GM23338 (cell line): Measurements from ENCODE around the gene CIROP. TPM values are rescaled to one million over a fixed set of nuclear protein-coding genes. Genes with fewer than 3 reads are reported as not detected.

Source experiments
- ATAC-seq: fragments of 200-7000 bp; cut with Tn5 transposase; 3 replicates; pipeline ENCODE4 v1.9.1; 2020
- DNase-seq: peaks from one replicate; pipeline ENCODE4 v3.0.0-alpha.2; 2015; ENCODE audit warnings: low spot score
- H2AFZ ChIP-seq: fragments of 200-600 bp; sonication (generic); 2 replicates; pipeline ENCODE4 v1.8.0; 2016; ENCODE audit warnings: antibody characterized with exemption, mild to moderate bottlenecking, moderate library complexity
- H3F3A ChIP-seq: fragments of 200-600 bp; sonication (generic); replicated peaks from 2 replicates; pipeline ENCODE4 v1.8.0; 2017; ENCODE audit warnings: antibody characterized with exemption, mixed run types, low read depth
- H3K27ac ChIP-seq: fragments of 200-600 bp; sonication (generic); 2 replicates; pipeline ENCODE4 v1.6.1; 2016; ENCODE audit warnings: low read depth
- H3K27me3 ChIP-seq: fragments of 200-600 bp; sonication (generic); 2 replicates; pipeline ENCODE4 v1.8.0; 2016; ENCODE audit warnings: mild to moderate bottlenecking, mixed run types, moderate library complexity; ENCODE audit not compliant: insufficient read depth
- H3K36me3 ChIP-seq: fragments of 200-600 bp; sonication (generic); 2 replicates; pipeline ENCODE4 v1.8.0; 2016; ENCODE audit warnings: mild to moderate bottlenecking; ENCODE audit not compliant: insufficient read depth
- H3K4me1 ChIP-seq: fragments of 200-600 bp; sonication (generic); 2 replicates; pipeline ENCODE4 v1.8.0; 2016; ENCODE audit warnings: mild to moderate bottlenecking, moderate library complexity; ENCODE audit not compliant: insufficient read depth
- H3K4me2 ChIP-seq: fragments of 200-600 bp; sonication (generic); 2 replicates; pipeline ENCODE4 v1.7.1; 2017; ENCODE audit warnings: mixed run types
- H3K4me3 ChIP-seq: fragments of 200-600 bp; sonication (generic); 2 replicates; pipeline ENCODE4 v1.6.1; 2016; ENCODE audit warnings: mixed run types
- H3K79me2 ChIP-seq: fragments of 200-600 bp; sonication (generic); replicated peaks from 2 replicates; pipeline ENCODE4 v1.8.0; 2017; ENCODE audit warnings: mild to moderate bottlenecking; ENCODE audit not compliant: insufficient read depth
- H3K9me2 ChIP-seq: fragments of 200-600 bp; sonication (generic); 2 replicates; pipeline ENCODE4 v1.8.0; 2017; ENCODE audit not compliant: insufficient read depth
- H4K20me1 ChIP-seq: fragments of 200-600 bp; sonication (generic); replicated peaks from 2 replicates; pipeline ENCODE4 v1.8.0; 2017; ENCODE audit warnings: mild to moderate bottlenecking; ENCODE audit not compliant: insufficient read depth
- H3K27ac Mint-ChIP-seq: 2 replicates; pipeline ENCODE4 v1.8.0; 2020; ENCODE audit warnings: inconsistent platforms, mild to moderate bottlenecking, moderate library complexity, mixed read lengths
- H3K27me3 Mint-ChIP-seq: 3 replicates; pipeline ENCODE4 v1.8.0; 2022; ENCODE audit warnings: low read depth, mild to moderate bottlenecking, moderate library complexity, mixed read lengths, inconsistent platforms; ENCODE audit not compliant: insufficient read depth, poor library complexity
- H3K36me3 Mint-ChIP-seq: 3 replicates; pipeline ENCODE4 v1.8.0; 2021; ENCODE audit warnings: low read depth, mild to moderate bottlenecking, inconsistent platforms, moderate library complexity, mixed read lengths
- H3K4me1 Mint-ChIP-seq: 3 replicates; pipeline ENCODE4 v1.8.0; 2020; ENCODE audit warnings: mild to moderate bottlenecking, inconsistent platforms, mixed read lengths
- H3K4me3 Mint-ChIP-seq: 3 replicates; pipeline ENCODE4 v1.8.0; 2021; ENCODE audit warnings: moderate library complexity, mild to moderate bottlenecking, inconsistent platforms, mixed read lengths
- H3K9me3 Mint-ChIP-seq: 3 replicates; pipeline ENCODE4 v1.8.0; 2020; ENCODE audit warnings: moderate library complexity, mild to moderate bottlenecking, inconsistent platforms, mixed read lengths
- CREB1 ChIP-seq: fragments of 250-450 bp; sonication (Bioruptor Pico); IDR thresholded peaks from 2 replicates; pipeline ENCODE4 v1.5.0; 2020; ENCODE audit warnings: low read depth, mild to moderate bottlenecking, moderate library complexity
- EZH2 ChIP-seq: fragments of 200-600 bp; sonication (generic); IDR thresholded peaks from one replicate; pipeline ENCODE4 v1.8.0; 2017; ENCODE audit warnings: antibody characterized with exemption, mild to moderate bottlenecking, low read depth; ENCODE audit not compliant: unreplicated experiment
- EZH2phosphoT487 ChIP-seq: fragments of 200-600 bp; sonication (generic); IDR thresholded peaks from one replicate; pipeline ENCODE4 v1.8.1; 2018; ENCODE audit warnings: antibody characterized with exemption; ENCODE audit not compliant: unreplicated experiment
- JUNB ChIP-seq: IDR thresholded peaks from one replicate; pipeline ENCODE4 v1.6.1; 2016; ENCODE audit warnings: antibody characterized with exemption; ENCODE audit not compliant: unreplicated experiment
- NANOG ChIP-seq: IDR thresholded peaks from 2 replicates; pipeline ENCODE4 v1.6.1; 2016; ENCODE audit warnings: antibody characterized with exemption, borderline replicate concordance
- POLR2AphosphoS5 ChIP-seq: IDR thresholded peaks from 2 replicates; pipeline ENCODE4 v1.6.1; 2016; ENCODE audit warnings: antibody characterized with exemption, low read depth
- STAT1 ChIP-seq: IDR thresholded peaks from one replicate; pipeline ENCODE4 v1.6.1; 2016; ENCODE audit warnings: antibody characterized with exemption; ENCODE audit not compliant: unreplicated experiment
- ZNF114 ChIP-seq: fragments of 250-450 bp; sonication (Bioruptor Pico); IDR thresholded peaks from 2 replicates; pipeline ENCODE4 v1.5.0; 2020; ENCODE audit warnings: mild to moderate bottlenecking, moderate library complexity
- ZNF331 ChIP-seq: fragments of 250-450 bp; sonication (Bioruptor Pico); IDR thresholded peaks from 2 replicates; pipeline ENCODE4 v1.5.0; 2020; ENCODE audit warnings: low read depth, mild to moderate bottlenecking, moderate library complexity
- polyA plus RNA-seq: library from polyadenylated mRNA; unstranded; fragments of >200 nt; fragmentation: Nextera tagmentation; extraction: Ambion mirVana; gene quantifications from 2 replicates; pipeline ENCODE4 v1.2.1, GENCODE V29; 2016
- total RNA-seq: library from RNA; depleted of rRNA; stranded (reverse); fragments of >200 nt; shearing (Covaris generic); gene quantifications from 2 replicates; pipeline ENCODE4 v1.2.3, GENCODE V29; 2014
- TF ChIP-seq, protein P1 (sequence below): IDR thresholded peaks from 2 replicates; pipeline ENCODE4 v1.6.1; 2016; ENCODE audit warnings: antibody characterized with exemption
- TF ChIP-seq, protein P2 (sequence below): IDR thresholded peaks from one replicate; pipeline ENCODE4 v1.6.1; 2018; ENCODE audit warnings: antibody characterized with exemption; ENCODE audit not compliant: unreplicated experiment
- TF ChIP-seq, protein P3 (sequence below): fragments of 250-450 bp; sonication (Bioruptor Pico); IDR thresholded peaks from 2 replicates; pipeline ENCODE4 v1.5.0; 2020; ENCODE audit warnings: mild to moderate bottlenecking, moderate library complexity
- TF ChIP-seq, protein P4 (sequence below), 2 experiments: fragments of 200-600 bp in 1 of 2; sonication (generic) in 1 of 2; conservative IDR thresholded peaks; 2 replicates each; pipeline versions ENCODE4 v1.5.1 to v1.6.1; 2016 to 2017; ENCODE audit warnings: antibody characterized with exemption in 2 of 2, low read depth in 2 of 2, mild to moderate bottlenecking in 2 of 2, moderate library complexity in 1 of 2

The CIROP gene
- total and polyA plus RNA-seq, 2 experiments from 2014 or later: not detected

DNA sequence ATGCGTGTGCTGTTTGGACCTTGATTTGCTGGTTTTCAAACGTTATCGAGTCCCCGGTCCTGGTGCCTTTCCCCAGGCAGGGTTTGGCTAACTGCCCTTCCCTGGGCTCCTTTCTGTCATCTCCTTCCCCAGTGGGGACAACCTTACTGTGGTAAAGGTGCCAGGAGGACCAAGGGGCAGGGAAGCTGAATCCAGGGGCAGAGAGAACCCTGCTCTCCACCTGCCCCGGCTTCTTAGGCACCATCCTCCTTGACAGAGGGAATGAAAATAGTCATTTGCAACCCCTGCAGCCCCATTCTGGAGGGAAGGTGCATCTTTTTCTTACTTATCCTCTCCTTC, 9.3 kb upstream of the CIROP start:
- Mint-ChIP-seq H3K4me3 (no peak overlapping the region; the same call in 2 of the 3 replicates), H3K9me3 (no peaks in the 10 kb centered on the region; the same call in 2 of the 3 replicates), H3K4me1 (peaks cover 20% of the 10 kb centered on the region), H3K36me3 (peaks cover 2% of the 10 kb centered on the region; the same call in 1 of the 3 replicates), H3K27ac (no peak overlapping the region), H3K27me3 (peaks cover 8% of the 10 kb centered on the region)
- peak overlapping the region; percentile 21 for H3K4me2 ChIP-seq
- ATAC-seq: no peak
- H3K36me3 ChIP-seq: no peaks in the 10 kb centered on the region
- H3K4me3 ChIP-seq: no peak overlapping the region
- DNase-seq: no peak
- no peak overlapping the region for H3K27ac ChIP-seq
- peak overlapping the region; percentile 86 for H2AFZ ChIP-seq
- no peaks in the 10 kb centered on the region for H3K27me3 ChIP-seq
- no peak for TF ChIP-seq EZH2
- TF ChIP-seq JUNB: no peak
- no peak for TF ChIP-seq CREB1 (CRISPR knock-in tag)
- TF ChIP-seq, protein P1, sequence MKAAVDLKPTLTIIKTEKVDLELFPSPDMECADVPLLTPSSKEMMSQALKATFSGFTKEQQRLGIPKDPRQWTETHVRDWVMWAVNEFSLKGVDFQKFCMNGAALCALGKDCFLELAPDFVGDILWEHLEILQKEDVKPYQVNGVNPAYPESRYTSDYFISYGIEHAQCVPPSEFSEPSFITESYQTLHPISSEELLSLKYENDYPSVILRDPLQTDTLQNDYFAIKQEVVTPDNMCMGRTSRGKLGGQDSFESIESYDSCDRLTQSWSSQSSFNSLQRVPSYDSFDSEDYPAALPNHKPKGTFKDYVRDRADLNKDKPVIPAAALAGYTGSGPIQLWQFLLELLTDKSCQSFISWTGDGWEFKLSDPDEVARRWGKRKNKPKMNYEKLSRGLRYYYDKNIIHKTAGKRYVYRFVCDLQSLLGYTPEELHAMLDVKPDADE: no peak
- TF ChIP-seq STAT1: no peak
- TF ChIP-seq NANOG: no peak
- TF ChIP-seq, protein P2, sequence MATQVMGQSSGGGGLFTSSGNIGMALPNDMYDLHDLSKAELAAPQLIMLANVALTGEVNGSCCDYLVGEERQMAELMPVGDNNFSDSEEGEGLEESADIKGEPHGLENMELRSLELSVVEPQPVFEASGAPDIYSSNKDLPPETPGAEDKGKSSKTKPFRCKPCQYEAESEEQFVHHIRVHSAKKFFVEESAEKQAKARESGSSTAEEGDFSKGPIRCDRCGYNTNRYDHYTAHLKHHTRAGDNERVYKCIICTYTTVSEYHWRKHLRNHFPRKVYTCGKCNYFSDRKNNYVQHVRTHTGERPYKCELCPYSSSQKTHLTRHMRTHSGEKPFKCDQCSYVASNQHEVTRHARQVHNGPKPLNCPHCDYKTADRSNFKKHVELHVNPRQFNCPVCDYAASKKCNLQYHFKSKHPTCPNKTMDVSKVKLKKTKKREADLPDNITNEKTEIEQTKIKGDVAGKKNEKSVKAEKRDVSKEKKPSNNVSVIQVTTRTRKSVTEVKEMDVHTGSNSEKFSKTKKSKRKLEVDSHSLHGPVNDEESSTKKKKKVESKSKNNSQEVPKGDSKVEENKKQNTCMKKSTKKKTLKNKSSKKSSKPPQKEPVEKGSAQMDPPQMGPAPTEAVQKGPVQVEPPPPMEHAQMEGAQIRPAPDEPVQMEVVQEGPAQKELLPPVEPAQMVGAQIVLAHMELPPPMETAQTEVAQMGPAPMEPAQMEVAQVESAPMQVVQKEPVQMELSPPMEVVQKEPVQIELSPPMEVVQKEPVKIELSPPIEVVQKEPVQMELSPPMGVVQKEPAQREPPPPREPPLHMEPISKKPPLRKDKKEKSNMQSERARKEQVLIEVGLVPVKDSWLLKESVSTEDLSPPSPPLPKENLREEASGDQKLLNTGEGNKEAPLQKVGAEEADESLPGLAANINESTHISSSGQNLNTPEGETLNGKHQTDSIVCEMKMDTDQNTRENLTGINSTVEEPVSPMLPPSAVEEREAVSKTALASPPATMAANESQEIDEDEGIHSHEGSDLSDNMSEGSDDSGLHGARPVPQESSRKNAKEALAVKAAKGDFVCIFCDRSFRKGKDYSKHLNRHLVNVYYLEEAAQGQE: no peak
- no peak for TF ChIP-seq POLR2AphosphoS5
- TF ChIP-seq, protein P3, sequence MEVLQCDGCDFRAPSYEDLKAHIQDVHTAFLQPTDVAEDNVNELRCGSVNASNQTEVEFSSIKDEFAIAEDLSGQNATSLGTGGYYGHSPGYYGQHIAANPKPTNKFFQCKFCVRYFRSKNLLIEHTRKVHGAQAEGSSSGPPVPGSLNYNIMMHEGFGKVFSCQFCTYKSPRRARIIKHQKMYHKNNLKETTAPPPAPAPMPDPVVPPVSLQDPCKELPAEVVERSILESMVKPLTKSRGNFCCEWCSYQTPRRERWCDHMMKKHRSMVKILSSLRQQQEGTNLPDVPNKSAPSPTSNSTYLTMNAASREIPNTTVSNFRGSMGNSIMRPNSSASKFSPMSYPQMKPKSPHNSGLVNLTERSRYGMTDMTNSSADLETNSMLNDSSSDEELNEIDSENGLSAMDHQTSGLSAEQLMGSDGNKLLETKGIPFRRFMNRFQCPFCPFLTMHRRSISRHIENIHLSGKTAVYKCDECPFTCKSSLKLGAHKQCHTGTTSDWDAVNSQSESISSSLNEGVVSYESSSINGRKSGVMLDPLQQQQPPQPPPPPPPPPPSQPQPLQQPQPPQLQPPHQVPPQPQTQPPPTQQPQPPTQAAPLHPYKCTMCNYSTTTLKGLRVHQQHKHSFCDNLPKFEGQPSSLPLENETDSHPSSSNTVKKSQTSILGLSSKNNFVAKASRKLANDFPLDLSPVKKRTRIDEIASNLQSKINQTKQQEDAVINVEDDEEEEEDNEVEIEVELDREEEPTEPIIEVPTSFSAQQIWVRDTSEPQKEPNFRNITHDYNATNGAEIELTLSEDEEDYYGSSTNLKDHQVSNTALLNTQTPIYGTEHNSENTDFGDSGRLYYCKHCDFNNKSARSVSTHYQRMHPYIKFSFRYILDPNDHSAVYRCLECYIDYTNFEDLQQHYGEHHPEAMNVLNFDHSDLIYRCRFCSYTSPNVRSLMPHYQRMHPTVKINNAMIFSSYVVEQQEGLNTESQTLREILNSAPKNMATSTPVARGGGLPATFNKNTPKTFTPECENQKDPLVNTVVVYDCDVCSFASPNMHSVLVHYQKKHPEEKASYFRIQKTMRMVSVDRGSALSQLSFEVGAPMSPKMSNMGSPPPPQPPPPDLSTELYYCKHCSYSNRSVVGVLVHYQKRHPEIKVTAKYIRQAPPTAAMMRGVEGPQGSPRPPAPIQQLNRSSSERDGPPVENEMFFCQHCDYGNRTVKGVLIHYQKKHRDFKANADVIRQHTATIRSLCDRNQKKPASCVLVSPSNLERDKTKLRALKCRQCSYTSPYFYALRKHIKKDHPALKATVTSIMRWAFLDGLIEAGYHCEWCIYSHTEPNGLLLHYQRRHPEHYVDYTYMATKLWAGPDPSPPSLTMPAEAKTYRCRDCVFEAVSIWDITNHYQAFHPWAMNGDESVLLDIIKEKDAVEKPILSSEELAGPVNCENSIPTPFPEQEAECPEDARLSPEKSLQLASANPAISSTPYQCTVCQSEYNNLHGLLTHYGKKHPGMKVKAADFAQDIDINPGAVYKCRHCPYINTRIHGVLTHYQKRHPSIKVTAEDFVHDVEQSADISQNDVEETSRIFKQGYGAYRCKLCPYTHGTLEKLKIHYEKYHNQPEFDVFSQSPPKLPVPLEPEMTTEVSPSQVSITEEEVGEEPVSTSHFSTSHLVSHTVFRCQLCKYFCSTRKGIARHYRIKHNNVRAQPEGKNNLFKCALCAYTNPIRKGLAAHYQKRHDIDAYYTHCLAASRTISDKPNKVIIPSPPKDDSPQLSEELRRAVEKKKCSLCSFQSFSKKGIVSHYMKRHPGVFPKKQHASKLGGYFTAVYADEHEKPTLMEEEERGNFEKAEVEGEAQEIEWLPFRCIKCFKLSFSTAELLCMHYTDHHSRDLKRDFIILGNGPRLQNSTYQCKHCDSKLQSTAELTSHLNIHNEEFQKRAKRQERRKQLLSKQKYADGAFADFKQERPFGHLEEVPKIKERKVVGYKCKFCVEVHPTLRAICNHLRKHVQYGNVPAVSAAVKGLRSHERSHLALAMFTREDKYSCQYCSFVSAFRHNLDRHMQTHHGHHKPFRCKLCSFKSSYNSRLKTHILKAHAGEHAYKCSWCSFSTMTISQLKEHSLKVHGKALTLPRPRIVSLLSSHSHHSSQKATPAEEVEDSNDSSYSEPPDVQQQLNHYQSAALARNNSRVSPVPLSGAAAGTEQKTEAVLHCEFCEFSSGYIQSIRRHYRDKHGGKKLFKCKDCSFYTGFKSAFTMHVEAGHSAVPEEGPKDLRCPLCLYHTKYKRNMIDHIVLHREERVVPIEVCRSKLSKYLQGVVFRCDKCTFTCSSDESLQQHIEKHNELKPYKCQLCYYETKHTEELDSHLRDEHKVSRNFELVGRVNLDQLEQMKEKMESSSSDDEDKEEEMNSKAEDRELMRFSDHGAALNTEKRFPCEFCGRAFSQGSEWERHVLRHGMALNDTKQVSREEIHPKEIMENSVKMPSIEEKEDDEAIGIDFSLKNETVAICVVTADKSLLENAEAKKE (CRISPR knock-in tag): no peak
- no peak for TF ChIP-seq ZNF114
- no peak for TF ChIP-seq EZH2phosphoT487
- TF ChIP-seq, protein P4, sequence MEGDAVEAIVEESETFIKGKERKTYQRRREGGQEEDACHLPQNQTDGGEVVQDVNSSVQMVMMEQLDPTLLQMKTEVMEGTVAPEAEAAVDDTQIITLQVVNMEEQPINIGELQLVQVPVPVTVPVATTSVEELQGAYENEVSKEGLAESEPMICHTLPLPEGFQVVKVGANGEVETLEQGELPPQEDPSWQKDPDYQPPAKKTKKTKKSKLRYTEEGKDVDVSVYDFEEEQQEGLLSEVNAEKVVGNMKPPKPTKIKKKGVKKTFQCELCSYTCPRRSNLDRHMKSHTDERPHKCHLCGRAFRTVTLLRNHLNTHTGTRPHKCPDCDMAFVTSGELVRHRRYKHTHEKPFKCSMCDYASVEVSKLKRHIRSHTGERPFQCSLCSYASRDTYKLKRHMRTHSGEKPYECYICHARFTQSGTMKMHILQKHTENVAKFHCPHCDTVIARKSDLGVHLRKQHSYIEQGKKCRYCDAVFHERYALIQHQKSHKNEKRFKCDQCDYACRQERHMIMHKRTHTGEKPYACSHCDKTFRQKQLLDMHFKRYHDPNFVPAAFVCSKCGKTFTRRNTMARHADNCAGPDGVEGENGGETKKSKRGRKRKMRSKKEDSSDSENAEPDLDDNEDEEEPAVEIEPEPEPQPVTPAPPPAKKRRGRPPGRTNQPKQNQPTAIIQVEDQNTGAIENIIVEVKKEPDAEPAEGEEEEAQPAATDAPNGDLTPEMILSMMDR (conservative IDR thresholded peaks at IDR 0.05; ENCODE audit: low read depth in 2 of 2): no peak
- TF ChIP-seq ZNF331: no peak
- H4K20me1 ChIP-seq: no peaks in the 10 kb centered on the region
- no peaks in the 10 kb centered on the region for H3K79me2 ChIP-seq
- no peaks in the 10 kb centered on the region for H3K9me2 ChIP-seq
- H3F3A ChIP-seq: no peaks in the 10 kb centered on the region
- peaks cover 12% of the 10 kb centered on the region; the same call in 1 of the 2 replicates for H3K4me1 ChIP-seq
